ENCODE data around the gene C16orf89.

- no peak for TF ChIP-seq CTCF (conservative IDR thresholded peaks at IDR 0.05; ENCODE audit: low read depth, low read length)
- no peak for TF ChIP-seq EZH2 (IDR thresholded peaks at IDR 0.05; ENCODE audit: borderline replicate concordance, low read depth, low read length, poor library complexity, severe bottlenecking)
Observed at GRCh38 chr16:5001571-5001970, 64.2 kb downstream of the C16orf89 start.

All from A673 (cell line).